GM18870 (cell line): ENCODE results near the gene PFDN1.
A peak's percentile ranks its signal among the peaks of the same experiment; 100 is the strongest.

Experiments
- ATAC-seq: cut with Tn5 transposase; IDR thresholded peaks from one replicate; pipeline ENCODE4 v1.9.1; 2021; ENCODE audit warnings: moderate library complexity; ENCODE audit not compliant: unreplicated experiment

Gene PFDN1

DNA sequence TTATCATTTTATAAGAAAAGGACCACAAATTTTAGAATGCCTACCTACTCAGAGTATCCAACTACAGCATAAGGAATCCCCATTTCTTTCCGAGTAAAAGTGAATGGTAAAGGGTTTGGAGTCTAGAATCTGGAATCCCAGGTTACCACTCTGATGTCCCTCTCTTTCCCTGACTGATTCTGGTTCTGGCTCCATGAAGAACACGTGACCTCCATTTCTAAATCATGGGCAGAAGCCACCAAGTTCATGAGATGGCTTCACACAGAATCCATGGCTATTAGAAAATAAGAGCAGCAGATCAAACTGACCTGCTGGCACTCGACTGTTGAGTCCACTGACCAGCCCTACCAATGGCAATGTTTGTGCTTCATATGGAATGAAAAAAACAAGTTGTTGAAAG lies 40.7 kb downstream of the PFDN1 start:
- no peak for ATAC-seq

DNA sequence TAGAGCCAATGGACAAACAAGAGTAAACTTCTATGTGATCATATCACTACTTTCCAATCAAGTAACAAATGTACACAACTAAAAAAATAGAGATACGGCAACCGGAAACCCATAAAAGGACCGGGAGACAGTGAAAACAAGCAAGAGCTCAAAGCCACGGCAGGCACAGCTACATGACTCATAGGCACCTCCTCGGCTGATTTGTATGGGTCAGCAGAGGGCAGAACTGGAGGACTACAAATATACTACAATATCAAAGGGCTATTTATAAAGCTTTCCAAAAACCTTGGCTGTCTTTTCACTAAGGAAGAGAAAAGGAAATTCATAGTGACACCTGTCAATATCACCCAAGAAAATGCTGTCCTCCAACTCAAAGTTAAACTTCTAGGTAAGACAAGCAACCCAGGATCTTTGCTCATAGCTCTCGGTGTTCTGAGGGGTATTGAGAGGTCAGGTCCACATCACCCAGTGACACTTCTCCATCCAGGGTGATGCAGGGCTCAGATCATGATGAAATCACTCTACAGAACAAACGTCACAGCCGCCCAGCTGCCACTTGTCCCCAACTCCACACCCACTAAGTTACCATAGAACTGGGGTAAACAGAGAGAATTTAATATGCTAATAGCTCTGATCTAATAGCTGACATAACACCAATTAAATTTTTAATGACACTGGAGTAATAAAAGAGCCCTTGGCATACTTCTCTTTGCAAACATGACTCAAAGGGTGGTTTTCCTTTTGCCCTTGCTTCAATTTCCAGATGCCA lies 41.3 kb downstream of the PFDN1 start:
- ATAC-seq = no peak

DNA sequence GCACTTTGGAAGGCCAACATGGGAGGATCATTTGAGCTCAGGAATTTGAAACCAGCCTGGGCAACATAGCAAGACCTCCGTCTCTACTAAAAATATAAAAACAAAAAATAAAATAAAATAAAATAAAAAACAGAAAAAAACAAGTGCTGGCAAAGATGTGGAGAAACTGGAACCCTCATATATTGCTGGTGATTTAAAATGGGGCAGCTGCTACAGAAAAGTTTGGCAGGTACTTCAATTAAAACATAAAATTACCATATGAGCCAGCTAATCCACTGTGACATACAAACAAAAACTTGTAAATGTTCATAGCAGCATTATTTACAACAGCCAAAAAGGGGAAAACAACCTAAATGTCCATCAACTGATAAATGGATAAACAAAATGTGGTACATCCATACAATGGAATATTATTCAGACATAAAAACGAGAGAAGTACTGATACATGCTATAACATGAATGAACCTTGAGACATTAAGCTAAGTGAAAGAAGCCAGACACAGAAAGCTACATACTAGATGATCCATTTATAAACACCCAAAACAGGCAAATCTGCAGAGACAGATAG lies 42.7 kb downstream of the PFDN1 start:
- no peak for ATAC-seq

DNA sequence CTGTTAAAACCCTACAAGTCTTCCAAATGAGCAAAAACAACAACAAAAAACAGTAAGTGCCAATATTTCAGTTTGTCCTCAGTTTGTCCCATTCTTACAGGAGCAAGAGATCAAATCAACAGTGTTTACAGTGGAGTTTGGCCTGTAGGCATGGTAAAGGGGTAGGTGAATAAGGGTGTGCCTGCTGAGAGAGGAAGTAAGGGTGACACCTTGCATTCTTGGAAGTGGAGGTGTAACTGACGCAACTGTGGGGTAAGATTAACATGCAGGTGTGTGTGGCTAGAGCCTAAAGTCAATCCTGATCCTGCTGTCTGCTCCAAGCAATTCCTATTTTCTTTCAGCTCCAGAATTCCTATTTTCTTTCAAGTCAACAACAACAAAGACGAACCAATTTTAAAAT lies 43.4 kb downstream of the PFDN1 start:
- no peak for ATAC-seq

DNA sequence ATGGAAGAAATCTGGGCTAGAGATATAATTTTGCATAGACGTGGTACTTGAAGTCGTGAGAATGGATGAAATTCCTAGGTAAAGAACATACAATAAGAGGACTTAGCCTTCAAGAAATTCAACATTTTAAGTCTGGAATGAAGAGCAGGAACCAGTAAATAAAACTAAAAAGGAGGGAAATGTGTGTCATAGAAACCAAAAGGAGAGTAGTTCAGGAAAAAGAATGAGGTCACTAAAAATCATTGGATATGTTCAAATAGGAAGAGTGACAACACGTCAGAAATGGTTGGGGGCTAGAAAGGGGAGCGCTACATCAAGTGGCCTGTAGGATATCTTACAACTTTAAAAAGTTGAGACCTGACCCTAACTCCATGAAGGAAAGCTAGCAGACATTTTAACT lies 44.0 kb downstream of the PFDN1 start:
- ATAC-seq = no peak

DNA sequence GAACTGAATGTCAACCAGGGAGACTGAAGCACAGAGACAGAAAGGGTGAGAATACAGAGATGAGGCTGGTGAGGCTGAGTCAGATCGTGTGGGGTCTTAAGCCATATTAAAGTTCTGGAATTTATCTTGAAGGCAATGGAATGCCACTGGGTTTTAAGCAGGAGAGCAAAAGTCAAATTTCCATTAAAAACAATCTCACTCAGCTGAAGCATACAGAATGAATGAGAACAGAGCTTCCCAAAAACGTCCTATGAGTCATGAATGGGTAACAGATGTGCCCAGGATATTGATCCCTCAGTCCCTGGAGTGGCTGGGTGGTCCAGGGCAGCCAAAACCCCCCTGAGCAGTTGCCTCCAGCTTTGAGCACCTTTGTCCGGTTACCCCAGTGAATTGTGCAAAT lies 44.9 kb downstream of the PFDN1 start:
- ATAC-seq = no peak

DNA sequence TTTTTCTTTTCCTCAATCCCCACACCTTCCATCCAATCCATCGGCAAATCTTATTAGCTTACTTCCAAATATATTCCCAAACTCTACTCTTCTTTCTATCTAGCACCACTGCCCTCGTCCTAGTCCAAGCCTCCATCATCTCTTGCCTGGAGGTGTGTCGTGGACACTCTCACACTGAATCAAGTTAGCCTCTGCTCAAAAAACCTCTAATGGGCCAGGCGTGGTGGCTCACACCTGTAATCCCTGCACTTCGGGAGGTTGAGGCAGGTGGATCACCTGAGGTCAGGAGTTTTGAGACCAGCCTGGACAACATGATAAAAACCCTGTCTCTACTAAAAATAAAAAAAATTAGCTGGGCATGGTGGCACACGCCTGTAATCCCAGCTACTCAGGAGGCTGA lies 46.2 kb downstream of the PFDN1 start:
- no peak for ATAC-seq

DNA sequence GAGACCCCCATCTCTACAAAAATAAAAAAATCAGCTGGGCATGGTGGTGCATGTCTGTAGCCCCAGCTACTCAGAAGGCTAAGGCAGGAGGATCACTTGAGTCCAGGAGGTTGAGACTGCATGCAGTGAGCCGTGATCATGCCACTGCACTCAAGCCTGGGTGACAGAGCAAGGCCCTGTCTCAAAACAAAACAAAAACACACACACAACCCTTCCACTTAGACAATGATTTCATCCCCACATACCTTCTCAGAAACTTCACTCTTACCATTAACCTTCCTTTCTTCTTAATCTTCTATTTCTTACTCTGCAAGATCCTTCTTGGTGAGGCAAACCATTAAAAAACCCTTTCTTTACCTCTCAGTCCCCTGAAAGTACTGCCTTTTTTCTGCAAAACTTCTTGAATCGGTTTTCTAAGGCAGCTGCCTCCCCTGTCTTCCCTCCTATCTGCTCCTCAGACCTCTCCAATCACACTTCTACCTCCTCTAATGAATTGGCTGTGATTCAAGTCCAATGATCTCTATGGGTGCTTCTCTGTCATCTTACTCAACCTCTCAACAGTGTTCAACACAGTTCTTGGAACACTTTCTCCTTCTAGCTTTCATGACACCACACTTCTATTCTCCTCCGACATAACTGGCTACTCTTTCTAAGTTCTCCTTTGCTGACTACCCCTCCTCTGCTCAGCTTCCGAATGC lies 47.3 kb downstream of the PFDN1 start:
- ATAC-seq = no peak

DNA sequence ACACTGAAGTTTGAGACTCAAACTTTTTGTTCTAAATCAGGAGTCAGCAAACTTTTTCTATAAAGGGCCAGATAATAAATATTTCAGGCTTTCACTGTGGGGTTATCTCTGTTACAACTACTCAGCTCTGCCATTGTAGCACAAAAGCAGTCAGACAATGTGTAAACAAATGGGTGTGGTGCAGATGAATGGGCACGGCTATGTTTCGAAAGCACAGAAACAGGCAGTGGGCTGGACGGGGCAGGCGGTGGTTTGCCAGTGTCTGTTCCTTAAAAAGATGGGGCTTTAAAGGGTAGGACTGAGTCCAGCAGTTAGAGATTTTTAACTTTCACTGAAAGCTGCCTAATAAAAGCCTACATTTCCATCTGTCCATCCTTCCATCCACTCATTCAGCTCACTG lies 48.9 kb downstream of the PFDN1 start:
- no peak for ATAC-seq

DNA sequence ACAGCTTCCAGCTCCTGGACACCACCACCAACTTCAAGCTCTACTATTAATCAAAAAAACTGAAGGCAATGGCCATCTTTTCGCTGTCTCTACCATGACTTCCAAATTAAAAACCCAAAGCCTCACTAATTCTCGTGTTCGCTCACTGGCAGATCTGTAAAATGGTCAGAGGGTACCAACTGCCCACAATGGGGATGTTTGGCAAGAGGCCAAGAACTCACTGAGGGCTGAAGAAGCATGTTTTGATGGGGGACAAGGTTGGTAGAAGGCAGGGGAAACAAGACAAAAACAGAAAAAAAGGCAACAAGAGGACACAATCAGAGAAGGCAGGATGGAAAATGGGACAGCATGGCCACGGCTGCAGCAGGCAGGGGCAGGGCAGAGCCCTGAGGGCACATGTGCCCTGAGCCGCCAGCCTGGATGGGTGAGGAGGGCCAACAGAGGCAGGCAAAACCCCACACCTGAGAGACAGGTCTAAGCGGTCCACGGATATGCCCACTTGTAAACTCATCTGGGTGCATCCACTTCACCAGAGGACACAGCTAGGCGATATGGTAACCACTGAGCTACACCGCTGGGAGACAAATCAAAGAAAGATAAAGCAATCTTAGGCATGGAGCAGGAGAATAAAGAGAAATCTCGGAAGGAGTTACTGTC lies 50.3 kb downstream of the PFDN1 start:
- no peak for ATAC-seq

DNA sequence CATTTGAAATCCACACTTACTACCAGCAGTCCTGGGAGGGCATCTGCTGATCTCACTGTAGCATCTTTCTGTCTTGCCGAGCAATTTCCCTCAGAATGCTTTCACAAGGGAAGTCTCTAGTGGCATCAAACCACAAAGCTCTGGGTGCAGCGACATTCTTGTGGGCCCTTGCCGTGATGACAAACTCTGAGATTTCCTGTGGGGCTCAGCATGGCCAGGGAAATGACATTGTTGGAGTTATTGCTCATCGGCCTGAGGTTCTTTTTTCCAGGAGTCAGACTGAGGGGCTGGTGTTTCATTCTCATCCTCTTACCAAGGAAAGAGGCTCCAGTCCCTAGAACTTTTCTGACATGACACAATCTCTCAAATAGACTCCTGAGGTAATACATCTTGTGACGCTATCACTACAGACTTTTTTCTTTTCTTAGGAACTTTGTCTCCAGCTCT lies 51.4 kb downstream of the PFDN1 start:
- ATAC-seq = peak; percentile 82

DNA sequence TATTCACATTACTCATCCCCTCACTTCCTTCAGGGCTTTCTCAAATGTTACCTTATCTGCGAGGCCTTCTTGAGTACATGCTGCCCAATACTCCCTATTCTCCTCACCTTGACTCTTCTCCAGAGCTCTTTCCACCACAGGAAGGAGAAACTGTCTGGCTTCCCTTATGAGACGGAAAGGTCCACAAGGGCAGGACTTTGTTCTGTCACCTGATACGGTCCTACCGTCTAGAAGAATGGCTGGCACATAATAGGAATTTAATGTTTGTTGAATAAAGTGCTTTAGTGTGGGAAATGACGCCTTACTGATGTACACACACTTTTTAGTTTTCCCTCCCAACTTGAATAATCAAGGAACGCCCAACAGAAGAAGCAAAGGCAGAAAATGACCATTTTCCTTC lies 52.5 kb downstream of the PFDN1 start:
- no peak for ATAC-seq

DNA sequence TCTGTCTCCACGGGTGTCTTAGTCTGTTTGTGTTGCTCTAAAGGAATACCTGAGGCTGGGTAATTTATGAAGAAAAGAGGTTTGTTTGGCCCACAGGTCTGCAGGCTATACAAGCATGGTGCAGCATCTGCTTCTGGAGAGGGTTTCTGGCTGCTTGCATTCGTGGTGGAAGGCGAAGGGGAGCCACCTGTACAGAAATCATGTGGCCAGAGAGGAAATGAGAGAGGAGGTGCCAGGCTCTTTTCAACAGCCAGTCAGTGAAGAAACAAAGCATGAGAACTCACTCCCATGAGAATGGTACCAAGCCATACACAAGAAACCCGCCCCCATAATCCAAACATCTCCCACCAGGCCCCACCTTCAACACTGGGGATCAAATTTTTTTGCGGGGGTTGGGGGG lies 53.4 kb downstream of the PFDN1 start:
- ATAC-seq = no peak

DNA sequence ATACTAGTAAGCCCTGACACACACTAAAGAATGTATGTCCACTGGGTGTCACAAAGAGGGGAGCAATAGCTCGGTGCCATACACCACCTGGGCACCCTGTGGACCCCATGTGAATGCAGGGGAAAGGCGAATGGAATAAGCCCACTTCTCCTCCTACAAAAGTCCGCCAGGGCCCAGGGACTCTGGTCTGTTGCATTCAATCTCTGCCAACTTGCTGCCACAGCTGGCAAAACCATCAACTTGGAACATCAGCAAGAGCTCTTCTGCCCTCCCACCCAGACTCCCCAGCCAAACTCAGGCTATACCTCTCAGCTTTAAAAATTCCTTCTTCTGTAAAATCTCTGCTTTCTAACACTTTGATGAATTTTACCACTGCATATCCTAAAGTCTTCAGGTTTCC lies 54.5 kb downstream of the PFDN1 start:
- no peak for ATAC-seq

DNA sequence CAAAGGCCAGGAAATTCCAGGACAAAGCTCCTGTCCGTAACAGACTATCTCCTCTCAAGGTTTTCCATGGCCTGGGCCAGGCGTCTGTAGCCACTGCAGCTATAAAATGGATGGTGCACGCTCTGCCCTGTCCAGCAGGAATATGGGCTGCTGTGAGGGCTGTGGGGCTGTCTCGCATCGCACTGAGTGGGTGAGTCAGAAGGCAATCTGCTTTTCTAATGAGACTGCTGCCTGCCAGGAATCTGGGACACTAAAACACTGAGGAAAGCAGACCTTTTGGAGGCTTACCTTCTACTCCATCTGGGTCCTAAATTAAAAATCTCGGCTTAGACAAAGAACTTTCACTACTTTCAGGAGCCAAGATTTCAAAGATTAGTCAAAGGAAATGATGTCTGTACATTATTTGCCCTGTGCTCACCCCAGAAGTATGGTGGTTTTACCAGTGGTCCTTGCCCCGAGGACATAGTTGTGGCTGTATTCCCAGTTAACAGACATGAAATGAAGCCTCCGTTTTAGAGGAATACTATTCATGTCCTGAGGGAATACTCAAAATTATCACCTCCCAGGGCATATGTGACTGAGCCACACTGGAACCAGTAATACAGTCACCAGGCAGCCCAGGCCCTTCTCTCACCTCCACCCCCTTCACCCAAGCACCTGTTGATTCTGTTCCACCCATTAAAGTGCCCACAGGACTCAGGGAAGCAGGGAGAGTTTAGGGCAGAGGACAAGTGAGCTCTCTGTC lies 56.4 kb downstream of the PFDN1 start:
- no peak for ATAC-seq

DNA sequence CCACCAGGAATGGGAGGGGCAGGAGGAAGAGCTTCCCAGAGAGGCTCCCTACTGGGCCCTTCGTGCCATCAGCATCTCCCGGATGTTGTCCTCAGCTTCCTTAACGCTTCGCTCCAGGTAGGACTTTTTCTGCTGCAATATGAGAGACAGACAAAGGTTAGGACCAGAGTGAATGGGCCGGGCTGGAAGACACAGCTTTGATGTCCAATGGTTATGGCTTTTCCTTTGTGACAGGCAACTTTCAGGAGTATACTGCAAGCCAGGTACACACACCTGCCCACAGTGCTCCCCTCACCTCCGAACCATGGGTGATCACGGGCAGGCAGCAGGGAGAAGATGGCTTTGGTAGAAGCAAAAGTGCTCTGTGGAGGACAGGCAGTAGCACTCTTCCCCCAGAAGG lies 57.0 kb downstream of the PFDN1 start:
- ATAC-seq = no peak

DNA sequence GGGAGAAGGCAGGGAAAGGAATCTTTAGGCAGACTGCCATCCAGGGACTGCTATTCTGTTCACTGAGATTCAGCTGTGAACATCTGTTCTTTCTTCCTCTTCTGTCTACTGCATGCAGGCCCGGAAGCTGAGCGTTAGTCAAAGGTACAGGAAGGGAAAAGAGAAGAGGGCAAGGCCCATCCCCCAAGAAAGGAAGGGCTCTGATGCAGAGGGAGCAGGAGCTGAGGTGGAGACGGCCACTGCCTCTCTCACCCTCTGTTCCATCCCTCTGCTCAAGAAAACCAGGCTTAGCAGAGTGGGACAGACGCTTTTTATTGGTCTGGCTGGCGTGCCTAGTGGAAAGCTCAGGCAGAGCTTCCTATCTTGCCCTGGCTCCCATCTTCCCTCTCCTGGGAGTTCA lies 57.6 kb downstream of the PFDN1 start:
- no peak for ATAC-seq

DNA sequence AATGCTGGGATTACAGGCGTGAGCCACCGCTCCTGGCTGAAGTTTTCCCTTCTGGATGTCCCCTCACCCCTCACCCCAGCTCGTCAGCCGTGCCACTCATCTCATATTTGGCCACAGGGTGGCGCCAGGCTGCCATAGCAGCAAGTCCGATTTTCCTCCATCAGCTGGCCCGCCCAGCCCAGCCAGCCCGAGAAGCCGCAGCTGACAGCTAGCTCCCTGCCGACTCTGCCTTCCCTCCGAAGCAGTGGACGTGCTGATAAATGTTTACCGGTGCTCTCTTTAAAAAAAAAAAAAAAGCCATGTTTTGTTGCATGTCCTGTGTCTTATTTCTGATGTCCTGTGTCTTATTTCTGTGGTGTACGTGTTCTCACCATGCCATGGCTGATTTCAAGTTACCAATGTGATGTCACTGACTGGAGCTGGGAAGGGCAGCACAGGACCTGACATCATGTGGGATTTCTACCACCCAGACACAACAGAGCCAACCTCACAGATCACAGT lies 58.3 kb downstream of the PFDN1 start:
- ATAC-seq = no peak

DNA sequence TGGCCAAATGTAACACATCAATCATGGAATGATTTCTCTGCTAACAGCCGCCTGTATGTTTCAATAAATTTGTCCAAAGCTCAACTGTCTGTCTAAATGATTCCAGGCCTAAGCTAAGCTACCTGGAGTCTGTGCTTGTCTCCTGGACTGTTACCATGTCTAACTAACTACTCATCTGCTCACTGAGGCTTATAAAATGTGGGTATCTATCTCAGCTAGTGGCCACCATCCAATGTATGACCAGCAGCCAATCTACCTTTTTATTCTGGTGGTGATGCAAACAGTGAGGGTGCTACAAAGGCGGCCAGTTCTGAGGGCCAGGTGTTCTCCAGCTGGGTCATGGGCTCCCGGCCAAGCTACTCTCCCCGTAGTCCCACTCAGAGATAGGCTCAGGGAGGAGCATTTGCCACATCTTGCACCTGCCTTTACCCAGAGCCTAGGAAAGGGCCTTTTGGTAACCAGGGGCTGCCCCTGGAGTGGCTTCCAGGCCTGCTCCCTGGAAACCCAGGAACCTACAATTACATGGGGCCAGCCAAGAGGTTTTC lies 59.1 kb downstream of the PFDN1 start:
- ATAC-seq = no peak

DNA sequence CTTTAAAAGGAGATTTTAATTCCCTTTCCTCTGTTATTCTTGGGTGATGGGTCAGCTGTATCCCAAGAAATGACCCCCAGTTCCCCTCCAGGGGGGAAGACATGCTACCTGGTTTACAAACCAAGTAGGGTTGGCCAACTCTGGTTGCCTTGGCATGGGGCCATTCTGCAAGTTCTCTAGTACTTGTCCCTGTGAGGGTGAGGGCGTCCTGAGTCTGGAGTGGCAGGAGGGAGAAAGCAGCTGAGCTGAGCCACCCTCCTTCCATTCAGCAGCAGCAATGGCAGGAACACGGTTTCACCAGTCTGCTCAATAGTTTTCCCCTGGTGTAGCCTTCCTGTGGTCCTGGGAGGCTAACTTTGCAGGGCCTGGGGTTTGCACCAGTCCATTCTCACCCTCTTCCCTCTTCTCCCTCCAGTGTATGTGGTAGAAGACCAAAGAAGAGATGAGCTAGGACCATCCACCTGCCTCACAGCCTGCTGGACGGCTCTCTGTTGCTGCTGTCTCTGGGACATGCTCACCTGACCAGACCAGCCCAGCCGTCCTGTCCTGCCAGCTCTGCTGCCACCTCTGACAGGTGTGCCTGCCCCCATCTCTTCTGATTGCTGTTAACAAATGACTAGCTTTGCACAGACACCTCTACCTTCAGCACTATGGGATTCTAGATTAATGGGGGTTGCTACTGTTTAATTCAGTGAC lies 59.9 kb downstream of the PFDN1 start:
- no peak for ATAC-seq
